ENCODE results near the gene KRT80.

The KRT80 gene

DNA sequence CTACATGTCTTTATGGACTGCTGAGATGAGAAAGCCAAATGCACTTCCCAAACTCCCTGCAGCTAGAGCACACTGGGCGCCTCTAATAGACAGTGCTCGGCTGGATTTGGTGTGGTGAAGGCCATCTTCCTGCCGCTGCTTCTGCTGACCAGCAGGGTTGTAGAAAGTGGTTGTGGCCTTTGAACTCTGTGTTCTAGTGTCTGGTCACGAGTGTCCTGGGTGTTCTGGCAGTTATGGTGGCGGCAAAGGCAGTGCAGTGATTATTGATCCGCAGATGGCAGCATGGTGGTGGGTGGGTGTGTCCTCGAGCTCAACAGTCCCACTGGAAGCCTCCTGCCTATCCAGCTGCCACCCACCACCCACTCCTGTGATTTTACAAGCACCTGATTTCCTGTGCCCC, 68.9 kb downstream of the KRT80 start:
- no peak overlapping the region for H3K4me3 ChIP-seq (replicated peaks; ENCODE audit: low read depth, low read length)
- DNase-seq (ENCODE audit: low read depth): no peak
- TF ChIP-seq, protein P1, sequence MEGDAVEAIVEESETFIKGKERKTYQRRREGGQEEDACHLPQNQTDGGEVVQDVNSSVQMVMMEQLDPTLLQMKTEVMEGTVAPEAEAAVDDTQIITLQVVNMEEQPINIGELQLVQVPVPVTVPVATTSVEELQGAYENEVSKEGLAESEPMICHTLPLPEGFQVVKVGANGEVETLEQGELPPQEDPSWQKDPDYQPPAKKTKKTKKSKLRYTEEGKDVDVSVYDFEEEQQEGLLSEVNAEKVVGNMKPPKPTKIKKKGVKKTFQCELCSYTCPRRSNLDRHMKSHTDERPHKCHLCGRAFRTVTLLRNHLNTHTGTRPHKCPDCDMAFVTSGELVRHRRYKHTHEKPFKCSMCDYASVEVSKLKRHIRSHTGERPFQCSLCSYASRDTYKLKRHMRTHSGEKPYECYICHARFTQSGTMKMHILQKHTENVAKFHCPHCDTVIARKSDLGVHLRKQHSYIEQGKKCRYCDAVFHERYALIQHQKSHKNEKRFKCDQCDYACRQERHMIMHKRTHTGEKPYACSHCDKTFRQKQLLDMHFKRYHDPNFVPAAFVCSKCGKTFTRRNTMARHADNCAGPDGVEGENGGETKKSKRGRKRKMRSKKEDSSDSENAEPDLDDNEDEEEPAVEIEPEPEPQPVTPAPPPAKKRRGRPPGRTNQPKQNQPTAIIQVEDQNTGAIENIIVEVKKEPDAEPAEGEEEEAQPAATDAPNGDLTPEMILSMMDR (IDR thresholded peaks at IDR 0.05; ENCODE audit: low read length, missing control alignments): no peak

DNA sequence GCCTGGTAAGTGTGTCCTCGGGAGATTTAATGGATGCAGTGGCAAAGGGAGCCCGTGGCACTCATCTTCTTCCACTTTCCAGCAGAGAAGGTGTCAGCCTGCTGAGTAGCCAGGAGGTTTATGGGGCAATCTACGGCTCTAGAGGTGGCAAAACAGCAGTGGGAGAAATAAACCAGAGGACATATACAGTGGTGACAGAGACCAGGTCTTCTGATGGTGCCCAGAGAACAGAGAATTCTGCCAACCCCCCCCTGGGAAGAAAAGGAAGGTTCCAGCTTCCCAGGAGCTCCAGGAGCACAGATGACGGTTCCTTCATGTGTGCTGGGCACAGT, 69.3 kb downstream of the KRT80 start:
- TF ChIP-seq, protein P1 (IDR thresholded peaks at IDR 0.05; ENCODE audit: low read length, missing control alignments): no peak
- no peak for DNase-seq (ENCODE audit: low read depth)
- H3K4me3 ChIP-seq (replicated peaks; ENCODE audit: low read depth, low read length): no peak overlapping the region

DNA sequence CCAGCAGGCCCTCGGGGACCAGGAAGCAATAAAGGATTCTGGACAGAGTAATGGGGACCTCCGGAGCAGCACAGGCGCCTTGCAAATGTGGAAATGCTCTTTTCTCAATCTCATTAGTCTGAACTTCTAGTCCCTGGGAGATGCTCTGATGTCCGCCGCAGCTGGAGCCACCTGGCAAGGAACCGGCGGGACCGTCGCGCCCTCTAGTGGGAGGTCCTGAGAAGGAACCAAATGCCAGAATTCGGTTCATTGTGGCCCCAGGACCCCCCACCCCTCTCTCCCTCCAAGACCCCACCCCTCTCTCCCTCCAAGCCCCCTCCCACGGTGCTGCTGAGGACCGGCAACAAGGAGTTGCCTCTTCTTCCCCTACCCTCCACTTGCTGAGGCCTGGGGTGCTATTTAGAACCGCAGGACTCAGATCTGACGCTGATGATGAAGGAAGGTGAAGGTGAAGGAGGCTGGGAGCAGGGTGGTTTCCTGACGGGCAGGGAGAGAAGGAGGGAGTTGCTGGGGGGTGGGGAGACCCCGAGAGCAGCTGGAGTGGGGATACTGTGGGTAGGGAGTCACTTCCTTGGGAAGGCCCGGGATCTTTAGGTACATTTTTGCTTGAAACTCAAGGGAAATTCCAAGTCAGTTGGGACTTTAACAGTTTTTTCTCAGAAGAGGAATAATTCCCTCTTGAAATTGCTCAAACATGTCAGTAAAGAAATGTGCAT, 69.8 kb downstream of the KRT80 start:
- TF ChIP-seq, protein P1 (IDR thresholded peaks at IDR 0.05; ENCODE audit: low read length, missing control alignments): peak; percentile 70
- peak; percentile 63 for DNase-seq (ENCODE audit: low read depth)
- H3K4me3 ChIP-seq (replicated peaks; ENCODE audit: low read depth, low read length): no peak overlapping the region

- no peak for DNase-seq (ENCODE audit: low read depth)
- H3K4me3 ChIP-seq (replicated peaks; ENCODE audit: low read depth, low read length): no peak overlapping the region
- TF ChIP-seq, protein P1 (IDR thresholded peaks at IDR 0.05; ENCODE audit: low read length, missing control alignments): no peak
Measured at GRCh38 chr12:52120951-52121823, 70.6 kb downstream of the KRT80 start.

- TF ChIP-seq, protein P1 (IDR thresholded peaks at IDR 0.05; ENCODE audit: low read length, missing control alignments): peak; percentile 58
- DNase-seq (ENCODE audit: low read depth): peak; percentile 16
- no peak overlapping the region for H3K4me3 ChIP-seq (replicated peaks; ENCODE audit: low read depth, low read length)
Measured at GRCh38 chr12:52119398-52120254, 72.2 kb downstream of the KRT80 start.
